Islet of Langerhans (tissue), 1 donor: ENCODE measurements around the gene CMKLR1.
A peak's percentile ranks its signal among the peaks of the same experiment; 100 is the strongest.

ENCODE experiments used
- FAIRE-seq: peaks from one replicate; lab custom pipeline; 2011; peaks lifted over from hg19 to GRCh38; lab: Jason Lieb, UNC

CMKLR1 gene

DNA sequence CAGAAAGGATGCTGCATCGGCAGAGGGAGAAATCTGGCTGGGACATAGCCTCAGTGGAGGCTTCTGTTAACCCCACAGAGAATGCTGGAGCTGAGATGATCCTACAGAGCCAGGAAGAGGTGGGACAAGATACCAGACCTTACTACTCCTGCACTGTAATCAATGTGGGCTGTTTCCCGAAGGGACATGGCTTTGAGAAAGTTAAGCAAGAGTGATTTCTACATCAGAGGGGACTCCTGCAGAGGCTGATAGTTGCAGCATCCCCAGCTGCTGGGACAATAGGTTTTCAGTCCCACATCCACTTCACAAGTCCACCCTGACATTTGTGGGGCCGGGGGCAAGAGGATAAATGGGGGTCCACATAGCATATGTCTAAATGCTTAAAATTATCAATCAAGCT is 22.5 kb upstream of the CMKLR1 start:
- no peak for FAIRE-seq

DNA sequence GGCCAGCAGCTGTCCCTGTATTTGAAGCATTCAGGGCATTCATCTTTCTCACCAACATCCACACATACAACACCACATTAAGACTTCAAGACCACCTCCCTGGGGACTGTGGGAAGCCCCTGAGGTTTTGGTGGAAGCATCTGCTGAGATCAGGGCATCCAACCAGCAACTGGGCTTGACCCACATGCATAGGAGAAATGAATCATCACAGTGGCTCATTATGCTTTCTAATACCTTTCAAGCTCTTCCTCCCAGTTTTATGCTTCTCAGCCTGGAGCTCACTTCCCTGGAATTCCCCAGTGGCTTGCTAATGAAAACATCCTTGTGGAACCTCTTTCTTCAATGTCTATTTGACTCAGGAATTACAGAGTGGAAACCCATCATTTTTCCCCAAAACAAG is 21.4 kb upstream of the CMKLR1 start:
- no peak for FAIRE-seq

DNA sequence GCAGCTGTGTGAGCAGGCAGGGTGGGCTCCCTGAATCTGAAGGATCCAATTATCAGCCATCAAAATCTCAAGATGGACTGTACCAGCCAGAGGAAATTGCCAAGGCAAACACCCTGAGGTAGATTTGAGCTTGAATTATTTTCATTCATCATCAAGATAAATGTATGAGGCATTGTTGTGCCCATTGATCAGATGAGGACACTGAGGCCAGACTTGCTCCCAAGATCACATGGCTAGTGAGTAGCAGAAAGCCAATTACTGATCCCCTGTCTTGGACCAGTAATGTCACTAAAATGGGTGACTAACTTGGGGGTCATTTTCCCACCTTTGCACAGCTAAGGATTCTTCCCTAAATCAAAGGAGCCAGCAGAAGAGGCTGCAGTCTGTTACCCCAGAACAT is 20.9 kb upstream of the CMKLR1 start:
- FAIRE-seq: no peak

DNA sequence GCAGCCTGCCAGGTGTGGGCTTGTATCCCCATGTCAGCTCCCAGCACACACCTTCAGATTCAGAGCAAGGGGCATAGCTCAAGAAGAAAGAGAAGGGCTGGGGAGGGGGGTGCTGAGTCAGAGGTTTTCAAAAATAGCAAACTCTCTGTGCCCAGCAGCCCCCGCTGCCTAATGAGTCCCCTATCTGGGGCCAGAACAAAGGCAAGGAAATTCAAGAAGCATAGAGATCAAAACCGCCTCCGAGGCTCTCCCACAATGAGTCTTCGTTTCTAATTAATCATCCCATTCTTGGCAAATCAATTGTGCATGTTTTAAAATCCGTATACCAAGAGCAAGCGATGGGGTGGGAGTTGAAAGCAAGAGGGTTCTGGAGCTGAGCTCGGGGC is 19.5 kb upstream of the CMKLR1 start:
- FAIRE-seq: no peak

DNA sequence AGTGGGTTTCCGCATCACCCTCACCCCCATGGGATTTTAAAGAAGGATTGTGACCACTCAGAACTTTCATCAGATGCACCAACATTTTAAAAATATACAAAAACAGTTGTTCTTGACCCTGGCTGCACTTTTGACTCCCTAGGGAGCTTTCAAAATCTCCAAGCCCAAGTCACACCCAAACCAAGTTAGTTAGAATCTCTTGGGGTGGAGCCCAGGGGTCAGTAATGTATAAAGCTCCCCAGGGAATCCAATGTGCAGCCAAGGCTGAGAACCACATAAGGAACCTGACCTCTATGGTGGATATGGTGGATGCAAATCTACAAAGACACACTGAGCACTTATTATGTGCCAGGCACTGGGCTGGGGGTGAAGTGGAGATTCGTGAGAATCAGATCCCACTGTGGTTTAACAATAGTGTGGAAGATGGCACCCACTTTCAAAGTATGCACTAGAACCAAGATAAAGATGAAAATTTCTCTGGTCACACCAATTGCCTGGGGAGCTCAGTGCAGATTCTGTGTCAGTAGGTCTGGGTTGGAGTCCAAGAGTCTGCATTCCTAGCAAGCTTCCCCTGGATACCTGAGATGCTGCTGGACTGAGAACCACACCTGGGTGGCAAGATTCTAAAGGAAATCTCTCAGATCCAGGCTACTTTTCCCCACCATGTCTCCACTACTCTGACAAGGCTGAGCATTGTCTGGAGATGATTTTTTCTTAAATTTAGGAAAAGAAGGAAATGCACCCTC is 18.9 kb upstream of the CMKLR1 start:
- no peak for FAIRE-seq

DNA sequence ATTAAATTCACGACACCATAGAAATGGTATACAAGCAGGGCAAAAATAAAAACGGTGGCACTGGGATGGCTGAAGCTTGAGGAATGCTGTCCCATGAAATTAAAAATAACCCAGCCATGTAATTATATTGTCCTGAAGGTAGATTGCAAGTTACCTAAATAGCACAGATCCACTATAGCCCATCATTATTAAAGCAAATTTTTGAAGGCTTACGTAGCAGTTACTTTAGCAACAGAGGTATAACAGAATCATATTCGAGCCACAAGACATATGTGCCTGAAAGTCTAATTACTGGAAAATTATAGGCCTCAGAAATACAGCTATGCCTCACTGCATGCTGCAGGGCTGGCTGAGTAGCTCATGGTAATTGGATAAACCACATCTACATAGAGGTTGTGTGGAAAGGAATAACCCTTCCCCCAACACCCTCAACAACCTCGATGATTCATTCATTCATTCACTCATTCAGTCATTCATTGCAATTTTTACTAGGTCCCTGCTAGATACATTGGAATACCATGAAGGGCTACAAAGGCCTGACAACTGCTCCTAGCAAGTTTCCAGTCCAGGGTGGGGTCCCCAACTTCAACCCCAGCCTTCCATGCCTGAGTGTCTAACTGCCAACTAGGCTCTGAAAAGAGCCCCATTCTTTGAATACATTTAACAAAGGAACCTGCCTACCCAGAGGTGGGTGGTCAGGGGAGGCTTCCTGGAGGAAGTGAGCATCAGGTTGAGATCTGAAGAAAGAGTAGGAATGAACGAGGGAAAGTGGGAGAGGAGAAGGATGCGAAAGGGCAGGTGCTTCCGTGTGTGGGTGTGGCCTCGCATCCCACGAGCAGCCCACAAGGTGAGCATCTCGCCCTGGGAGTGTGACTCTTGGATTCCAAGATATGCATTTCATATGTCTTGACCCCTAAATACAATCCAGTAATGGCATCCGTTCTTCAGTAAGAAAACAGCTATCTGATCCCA is 18.0 kb upstream of the CMKLR1 start:
- no peak for FAIRE-seq

DNA sequence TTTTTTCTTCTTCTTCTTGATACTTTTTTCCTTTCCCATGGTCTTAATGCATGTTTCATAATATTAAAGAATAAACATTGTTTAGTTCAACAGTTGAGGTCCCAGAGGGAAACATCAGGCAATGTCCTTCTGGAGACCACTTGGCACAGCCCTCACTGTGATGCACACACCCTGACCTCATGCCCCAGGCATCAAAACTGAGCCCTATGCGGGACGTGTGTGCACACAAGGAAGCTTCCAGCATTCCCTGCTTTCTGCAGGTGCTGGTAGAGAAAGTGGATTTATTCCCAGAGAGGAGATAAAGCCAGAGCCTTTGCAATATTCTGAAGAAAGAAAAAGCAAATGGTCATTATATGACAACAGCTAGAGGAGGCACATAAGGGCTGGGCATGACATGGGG is 16.0 kb upstream of the CMKLR1 start:
- no peak for FAIRE-seq

DNA sequence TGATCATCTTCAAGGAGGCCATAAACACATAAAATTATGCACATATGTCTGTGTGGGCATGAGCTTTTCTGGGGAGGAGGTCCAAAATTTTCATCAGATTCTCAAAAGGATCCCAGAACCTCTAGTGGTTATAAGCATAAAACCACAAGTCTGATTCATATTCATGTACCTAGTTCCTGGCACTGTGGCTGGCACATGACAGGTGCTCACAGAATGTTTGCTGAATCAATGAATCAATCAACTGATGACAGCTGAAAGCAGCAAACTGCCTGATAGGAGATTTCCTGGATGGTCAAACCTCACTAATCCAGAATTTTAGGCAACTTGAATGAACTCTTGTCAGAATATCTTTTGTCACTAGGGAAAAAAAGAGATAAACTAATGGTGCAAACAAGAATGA is 13.5 kb upstream of the CMKLR1 start:
- FAIRE-seq: no peak

DNA sequence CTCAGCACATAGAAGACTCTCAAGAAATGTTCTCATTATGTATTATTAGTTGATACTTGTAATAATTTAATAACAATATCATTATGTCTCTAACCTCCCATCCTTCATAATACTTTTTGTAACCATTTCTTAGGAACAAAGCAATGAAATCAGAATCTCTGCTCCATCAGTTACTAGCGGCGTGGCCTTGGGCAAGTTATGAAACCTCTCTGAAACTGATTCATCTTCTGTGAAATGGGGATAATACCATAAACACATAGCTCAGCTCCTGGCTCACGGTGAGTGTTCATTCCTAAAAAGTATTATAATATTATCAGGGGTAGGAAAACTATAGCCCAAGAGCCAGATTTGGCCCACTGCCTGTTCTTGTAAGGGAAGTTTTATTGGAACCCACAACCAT is 11.4 kb upstream of the CMKLR1 start:
- no peak for FAIRE-seq

DNA sequence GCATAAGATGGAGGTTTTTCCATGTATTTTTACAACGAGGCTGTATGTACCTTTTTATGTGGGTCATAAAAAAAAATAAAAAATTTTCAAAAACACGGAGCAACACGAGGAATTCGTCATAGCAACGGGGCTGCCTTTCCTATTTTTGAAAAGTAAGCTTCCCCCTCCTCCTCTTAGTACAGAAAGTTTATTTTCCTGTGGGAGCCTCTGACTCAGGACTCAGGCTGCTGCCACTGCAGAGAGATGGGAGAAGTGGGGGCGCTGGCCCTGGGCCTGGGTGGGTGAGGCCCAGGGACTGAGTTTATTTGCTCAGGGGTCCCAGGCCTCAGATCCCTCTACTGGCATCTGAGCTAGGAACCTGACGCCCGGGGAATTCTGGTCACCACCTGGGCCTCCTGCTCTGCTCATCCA is 10.2 kb upstream of the CMKLR1 start:
- no peak for FAIRE-seq

DNA sequence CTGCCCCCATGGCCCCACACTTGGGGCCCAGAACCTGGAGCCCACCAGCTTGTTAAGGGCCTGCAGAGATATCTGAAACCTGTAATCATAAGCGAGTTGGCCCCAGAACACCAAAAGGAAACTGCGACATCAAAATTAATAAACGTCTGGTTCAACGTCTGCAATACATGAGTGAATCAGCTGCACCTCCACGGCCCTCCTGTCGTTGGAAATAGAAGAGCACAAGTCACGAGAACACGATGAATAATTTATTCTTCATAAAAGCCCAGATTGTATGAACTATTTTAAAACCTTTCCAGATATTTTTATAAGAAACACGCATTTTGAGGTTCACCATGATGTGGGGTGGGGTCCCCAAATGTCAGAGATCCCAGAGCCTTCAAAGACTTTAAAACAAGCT is 9.7 kb upstream of the CMKLR1 start:
- FAIRE-seq: no peak

DNA sequence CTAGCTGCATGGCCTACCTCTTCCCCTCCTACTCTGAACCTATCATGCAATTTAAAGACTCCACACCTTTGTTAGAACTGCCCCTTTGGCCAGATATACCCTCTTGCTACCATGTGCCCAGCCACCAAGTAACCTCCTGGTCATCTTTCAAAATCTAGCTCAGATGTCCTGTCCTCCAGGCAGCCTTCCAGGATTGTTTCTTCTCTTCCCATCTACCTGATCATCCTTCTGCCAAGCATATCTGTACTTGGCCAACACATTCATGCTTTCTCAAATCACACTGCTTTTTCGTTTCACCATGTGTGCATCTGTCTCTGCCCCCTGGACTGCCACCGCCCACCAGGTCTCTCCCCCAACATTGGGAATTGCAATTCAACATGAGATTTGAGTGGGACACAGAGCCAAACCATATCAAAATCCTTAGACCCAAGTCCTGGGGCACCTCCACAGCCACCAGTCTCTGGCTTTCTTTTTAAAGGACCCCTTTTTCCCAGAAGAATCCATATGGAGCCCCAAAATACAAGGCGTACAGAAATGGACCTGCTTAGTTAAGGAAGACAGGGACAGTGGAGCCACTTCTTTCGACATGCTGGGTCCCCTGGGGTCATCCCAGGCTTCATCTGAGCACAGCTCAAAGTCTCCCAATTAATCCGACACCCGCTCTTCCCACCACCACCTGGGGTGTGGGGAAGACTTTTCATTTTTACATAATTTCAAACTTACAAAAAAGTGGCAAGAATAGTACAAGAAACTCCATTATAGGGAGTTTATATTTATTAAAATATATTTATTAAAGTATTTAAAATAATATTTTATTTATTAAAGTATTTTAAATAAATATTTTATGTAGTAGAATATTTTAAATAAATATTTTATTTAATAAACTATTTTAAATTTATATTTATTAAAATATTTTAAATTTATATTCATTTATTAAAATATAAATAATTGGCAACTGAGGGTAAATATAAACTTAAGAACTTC is 7.9 kb upstream of the CMKLR1 start:
- peak; percentile 51 for FAIRE-seq

DNA sequence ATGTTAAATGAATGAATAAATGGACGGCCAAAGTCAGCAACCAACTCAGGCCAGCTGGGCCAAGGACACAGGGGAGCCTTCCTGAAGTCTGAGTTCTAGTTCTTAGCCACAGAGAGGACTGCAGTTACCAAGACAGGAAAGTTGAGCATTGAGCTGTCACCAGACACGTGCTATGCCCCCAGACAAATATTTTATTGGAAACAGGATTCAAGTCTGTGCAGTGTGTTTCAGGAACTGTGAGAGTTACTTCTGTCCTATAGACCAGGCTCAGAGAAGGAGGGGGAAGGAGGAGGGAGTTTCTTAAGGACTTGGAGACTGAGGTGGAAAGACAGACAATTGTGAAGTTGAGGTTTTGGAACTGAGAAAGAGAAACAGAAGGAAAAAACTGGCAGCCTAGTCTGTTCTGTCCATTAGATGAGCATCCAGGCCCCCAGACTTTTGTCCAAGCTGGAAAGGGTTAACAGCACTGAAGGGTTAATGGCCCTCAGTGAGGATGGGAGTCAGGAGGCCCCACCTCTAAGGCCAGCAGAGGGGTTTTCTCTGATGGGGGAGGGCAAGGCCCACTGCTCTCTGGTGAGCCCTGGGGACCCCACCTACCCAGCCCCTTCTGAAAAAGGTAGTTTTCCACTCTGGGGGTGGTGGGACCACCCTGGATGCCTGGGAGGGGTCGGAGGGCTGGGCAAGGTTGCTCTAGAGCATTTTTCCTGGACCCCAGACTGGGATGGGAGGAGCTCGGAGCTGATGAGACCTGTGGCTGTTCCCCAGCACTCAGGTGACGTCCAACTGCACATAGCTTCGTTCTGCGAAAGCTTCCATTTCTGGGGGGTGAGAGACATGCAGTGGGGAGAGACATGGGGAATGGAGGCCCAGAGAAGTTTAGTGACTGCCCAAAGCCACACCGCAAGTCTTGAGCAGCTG is 6.9 kb upstream of the CMKLR1 start:
- no peak for FAIRE-seq

DNA sequence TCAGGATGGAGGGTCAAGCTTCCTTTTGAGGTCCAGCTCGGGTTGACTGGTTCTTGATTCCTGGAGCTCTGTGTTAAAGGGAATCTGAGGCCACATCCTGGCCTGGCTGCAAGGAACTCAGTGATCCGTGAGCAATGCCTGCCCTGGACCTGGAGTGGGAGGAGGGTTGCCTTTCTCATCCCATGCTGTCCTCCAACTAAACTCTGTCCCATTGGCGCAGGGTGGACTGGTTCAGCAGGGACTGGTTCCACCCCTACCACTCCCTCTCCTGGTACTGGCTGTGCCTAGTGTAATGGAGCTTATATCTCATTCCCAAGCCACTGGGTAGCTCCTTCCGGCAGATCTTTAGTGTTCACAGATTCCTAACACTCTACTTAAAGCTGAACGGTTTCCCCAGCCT is 3.9 kb upstream of the CMKLR1 start:
- FAIRE-seq: no peak

DNA sequence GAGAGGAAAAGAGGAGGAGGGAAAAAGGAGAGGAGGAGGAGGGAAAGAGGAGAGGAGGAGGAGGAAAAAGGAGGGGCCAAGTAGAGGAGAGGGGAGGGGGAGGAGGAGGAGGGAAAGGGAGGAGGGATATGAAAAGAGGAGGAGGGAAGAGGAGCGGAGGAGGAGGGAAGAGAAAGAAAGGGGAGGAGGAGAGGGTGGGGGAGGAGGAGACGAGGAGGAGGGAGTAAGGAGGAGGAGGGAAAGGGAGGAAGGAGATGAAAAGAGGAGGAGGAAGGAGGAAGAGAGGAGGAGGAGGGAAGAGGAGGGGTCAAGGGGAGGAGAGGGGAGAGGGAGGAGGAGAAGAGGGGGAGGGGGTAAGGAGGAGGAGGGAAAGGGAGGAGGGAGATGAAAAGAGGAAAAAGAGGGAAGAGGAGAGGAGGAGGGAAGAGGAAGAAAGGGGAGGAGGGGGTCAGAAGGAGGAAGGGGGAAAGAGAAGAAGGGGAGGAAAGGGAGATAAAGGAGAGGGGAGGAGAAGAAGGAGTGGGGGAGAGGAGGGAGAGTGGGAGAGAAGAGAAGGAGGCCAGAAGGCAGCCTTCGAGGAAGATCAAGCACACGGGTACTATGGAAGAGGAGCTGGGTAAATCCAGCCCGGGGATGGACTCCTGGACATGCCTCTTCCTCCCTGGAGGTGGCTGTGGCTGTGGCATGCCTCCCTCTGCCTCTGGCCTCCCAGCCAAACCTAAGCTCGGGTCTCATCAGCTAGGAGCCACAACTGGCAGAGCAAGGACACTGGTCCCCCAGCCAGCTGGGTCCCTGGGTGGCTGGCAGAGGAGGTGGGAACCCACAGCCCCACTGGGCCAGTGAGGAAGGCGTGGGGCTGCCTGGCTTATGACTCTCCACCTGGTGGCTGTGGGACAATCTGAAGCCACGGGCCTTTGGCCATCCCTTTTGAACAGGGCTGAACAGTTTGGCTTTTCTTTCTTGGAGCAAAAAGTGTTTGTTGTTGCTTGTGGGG is 3.0 kb upstream of the CMKLR1 start:
- FAIRE-seq: no peak

DNA sequence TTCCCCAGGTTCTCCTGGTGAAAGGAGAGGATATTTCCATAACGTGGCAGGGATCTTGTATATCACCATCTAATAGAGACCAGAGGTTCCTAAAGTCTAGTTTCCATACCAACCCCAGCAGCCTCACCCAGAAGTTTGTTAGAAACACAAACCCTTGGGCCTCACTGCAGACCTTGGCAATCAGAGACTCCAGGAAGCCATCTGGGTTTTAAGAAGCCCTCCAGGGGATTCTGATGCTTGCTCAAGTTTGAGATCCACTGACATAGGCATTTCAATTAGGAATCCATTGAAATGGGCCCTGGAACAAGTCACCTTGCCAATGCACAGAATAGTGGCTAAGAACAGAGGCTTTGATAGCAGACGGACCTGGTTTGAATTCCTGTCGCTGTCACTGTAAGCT is 2.2 kb upstream of the CMKLR1 start:
- no peak for FAIRE-seq

DNA sequence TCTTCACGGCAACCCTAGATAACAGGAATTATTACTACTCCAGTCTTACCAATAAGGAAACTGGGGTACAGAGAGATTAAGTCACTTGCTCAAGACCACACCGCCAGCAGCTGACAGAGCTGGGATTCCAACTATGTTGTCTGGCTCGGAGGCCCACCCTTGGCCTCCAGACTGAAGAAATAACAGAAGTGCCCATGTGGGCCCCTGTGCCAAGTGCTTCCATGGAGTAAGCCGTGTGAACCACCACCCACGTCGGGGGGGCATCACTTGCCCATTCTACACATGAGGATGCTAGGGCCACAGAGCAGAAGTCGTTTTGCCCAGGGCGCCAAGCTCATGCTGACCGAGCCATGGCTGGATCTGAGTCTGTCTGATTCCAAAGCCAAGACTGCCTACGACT is 926 bp upstream of the CMKLR1 start:
- no peak for FAIRE-seq

DNA sequence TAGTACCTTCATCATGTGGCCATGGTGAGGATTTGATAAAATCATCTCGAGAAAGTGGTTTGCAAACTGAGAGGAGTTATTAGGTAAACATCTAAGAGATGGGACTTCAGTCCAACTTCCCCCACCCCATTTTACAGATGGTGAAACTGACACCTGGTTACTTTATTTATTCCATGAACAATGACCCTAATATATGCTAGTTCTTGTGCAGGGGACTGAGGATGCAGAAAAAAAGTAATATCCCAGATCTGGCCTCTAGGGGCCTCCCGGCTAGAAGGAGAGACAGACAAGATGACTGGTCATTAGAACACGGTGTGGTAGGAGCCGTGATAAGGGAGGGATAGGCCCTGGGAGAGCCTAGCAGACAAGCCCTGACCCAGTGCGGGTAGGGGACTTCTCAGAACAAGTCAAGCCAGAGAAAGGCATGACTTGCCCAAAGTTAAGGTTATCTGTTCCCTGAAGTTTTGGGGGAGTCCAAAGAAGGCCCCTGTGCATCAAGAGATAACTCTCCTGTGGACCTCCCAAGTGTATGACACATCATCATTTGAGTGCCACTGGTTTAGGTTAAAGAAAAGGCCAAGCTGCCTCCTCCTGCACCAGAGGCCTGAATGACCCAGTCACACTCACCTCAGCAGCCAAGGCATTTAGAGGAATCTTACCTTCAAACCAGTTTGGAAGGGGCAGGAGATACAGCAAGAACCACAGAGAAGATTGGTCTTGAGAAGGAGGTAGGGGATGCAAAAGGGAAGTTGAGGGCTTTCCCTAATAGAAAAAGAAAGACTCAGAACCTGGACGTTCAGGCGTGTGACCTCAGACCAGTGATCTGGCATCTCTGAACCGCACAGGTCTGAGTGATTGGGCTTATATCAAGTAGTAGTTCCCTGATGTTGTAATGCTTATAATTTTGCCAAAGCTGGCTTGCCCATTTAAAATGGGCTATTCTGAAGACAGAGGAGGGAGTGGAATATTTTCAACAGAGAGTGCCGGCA is 1.6 kb downstream of the CMKLR1 start:
- FAIRE-seq: no peak
